CMK (cell line): Measurements from ENCODE around the gene OGA.

Experiments used
- DNase-seq: peaks from one replicate; pipeline ENCODE4 v3.0.0-alpha.2; 2010; ENCODE audit warnings: low read depth

Gene OGA

DNA sequence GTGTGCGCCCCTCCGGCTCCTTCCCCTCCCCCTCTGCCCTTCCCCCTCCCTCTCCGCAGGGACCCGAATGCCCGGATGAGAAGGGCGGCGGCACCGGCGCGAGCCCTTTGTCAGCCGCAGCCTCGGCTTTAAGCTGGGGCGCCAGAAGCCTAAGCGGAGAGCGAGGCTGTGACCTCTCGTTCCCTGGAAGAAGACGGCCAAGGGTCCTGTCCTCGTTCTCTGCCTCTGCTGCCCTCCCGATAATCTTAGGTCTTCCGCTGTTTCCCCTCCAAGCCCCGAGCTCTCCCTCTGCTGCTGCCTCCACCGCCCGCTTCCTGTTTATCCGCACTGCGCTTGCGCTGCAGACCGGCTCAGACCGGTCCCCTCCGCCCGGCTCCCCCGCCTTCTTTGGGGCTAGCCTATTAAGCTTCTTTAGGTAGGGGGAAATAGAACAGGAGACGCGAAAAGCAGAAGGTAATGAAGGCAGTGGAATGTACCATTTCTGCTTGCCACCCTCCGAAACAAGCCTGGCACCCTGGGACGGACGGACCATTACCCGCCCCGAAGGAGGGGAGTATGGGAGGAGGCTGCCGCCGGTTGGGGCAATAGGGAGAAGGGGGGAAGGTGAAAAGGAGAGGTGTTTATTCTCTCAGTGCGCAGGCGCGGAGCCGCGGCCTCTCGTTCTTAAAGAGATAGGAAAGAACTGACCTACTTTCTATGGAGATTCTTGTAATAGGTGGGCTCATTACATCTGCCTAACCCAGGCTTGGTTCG is at the start of gene OGA:
Gene OGA (minus strand): TSS at position 326 of the 753 bp plus-strand sequence. CDS start 422 bp downstream, outside the sequence.
- DNase-seq = peak; percentile 100

DNA sequence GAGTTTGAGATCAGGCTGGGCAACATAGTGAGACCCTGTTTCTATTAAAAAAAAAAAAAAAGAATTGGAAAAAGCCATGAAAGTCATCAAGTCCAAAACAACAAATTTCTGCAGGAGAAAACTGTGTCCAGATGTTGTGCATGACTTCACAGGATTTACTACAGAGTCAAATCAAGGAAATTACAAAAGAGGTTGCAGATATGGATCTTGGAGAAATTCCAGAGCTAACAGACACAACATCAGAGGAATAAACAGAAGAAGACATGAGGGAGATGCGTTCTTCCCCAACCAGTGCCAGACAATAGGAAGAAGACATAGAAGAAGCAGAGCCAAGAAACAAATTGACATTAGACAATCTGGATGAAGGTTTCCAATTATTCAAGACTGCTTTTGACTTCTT is 49.7 kb upstream of the OGA start:
- no peak for DNase-seq

GRCh38 chr10:101859530-101859929 is 41.3 kb upstream of the OGA start:
- DNase-seq = no peak

DNA sequence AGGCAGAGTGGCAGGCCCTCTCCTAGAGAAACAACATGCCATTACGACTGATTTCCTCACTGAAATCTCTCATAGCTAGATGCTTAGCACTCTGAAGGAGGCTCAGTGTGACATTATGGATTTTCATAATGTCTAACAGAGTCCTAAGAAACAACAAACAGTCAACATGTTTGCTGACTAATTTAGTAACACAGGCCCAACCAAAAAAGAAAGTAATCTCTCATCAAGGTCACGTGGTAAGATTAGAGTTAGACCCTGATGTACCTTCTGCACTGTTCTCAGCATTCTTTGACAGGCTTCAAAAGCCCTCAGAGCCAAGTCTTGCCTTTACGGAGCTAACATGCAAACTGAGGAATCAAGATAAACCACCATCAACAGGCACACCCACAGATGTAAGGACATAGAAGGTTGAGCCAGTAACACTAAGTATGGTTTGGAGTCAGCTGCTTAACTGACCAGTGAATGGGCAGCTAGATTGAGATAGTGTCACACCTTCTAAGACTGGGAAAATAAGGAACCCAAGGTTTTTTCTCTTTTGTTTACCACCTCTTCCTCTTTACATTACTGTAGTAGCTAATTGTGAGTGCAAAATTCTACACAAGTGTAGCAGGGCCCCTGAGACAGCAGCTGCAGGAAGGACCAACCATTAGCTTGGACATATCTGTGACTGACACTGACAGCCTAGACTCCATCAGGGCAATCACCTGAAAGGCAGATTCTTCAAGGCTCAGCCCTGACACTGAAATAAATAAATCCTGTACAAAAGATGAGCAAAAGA is 40.7 kb upstream of the OGA start:
- DNase-seq = no peak

DNA sequence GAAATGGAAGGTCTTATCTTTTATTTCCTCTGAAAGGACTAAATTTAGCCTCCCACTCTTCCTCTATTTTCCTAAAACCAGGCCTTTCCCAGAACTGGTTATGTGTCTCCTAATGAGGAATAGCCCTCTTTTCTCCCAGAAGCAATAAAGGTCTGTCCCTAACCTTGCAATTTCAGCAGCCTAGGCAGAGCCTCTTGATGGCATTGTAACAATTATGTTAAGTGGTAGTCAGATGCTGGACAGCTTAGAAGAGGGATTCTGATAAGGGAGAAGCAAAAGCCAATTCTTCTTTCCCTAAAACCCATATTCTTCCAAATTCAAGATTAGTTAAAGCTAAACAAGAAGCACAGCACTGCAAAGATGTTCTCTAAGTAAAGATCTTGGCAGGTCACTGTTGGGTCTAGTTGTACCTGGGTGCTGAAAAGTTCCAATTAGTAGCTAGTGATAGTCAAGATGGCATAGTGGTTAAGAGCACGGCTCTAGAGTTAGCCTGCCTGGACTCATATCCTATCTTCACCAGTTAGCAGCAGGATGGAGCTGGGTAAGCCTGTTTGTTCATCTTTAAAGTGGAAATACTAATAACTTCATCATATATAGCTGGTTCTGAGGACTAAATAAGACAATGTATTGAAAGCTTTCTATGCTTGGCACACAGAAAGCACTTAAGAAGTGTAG is 39.7 kb upstream of the OGA start:
- no peak for DNase-seq

GRCh38 chr10:101856626-101857025 is 38.4 kb upstream of the OGA start:
- no peak for DNase-seq

DNA sequence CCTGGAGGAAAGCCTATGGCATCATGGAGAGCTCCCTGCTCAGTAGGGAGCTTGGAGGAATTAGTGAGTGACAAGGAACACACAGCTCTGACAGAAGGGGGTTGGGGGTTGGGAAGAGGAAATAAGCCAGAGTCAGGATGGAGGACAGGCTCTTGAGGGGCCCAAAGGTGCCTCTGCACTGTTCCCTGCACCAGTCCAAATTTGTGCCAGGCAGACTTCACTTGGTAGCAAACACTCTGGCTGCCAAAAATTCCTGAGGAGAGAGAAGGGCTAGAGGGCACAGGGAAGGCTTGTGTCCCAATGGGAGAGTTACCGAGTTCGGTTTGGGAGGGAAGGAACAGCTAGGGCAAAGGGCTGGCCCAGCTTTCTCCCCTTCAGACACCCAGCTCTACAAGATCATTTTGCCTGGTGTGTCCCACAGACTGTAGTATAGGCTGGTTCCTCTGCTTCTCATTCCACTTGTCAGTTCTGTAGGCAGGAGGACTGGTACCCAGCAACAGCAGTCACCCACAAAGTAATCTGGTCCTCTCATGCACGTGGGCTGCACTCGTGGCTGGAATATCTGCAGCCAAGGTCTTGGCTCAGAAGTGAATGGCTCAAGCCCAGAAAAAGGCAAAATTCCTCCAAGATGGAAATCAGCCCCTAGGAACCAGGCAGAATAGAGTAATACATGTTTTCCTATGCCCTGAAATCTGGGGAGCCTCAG is 33.3 kb upstream of the OGA start:
- no peak for DNase-seq

- DNase-seq = no peak
Measured at GRCh38 chr10:101850749-101851148, 32.5 kb upstream of the OGA start.

DNA sequence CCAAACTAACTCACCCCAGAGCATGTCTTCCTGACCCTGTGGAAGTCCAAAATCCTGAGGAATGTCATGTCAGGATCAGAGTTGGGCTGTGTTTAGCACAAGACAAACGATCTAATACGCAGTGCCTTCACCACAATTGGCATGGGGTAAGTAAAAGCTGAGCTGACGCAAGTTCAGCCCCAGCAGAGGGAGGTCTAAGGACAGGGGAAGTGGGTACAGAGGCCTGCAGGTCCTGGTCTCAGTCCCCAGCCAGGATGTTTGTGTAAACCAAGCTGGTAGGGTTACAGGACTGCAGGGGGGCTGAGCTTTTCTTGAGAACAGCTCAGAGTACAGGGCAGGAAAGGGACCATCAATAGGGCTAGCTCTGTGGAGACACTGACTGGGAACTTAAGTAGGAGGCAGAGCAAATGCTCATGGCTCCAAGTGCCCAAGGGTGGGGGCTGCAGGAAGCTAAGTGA is 30.7 kb upstream of the OGA start:
- DNase-seq = no peak

DNA sequence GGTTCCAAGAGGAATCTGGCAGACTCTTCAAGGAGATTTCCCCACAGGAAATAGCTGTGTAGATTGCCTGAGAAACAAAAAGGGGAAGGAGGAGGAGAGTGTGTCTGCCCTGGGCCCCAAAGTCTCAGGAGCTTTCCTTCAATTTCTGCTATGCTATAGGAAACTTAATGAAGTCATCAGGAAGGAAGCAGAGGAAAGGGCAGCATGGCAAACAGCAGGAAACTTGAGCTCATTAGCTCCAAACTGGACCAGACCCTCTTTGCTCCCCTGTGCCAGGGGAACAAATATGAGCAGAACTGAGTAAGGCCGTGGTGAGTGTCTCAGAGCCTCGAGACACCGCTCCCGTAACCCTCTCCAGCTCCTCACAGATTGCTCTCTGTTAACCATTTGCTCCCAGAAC is 30.2 kb upstream of the OGA start:
- DNase-seq = no peak

DNA sequence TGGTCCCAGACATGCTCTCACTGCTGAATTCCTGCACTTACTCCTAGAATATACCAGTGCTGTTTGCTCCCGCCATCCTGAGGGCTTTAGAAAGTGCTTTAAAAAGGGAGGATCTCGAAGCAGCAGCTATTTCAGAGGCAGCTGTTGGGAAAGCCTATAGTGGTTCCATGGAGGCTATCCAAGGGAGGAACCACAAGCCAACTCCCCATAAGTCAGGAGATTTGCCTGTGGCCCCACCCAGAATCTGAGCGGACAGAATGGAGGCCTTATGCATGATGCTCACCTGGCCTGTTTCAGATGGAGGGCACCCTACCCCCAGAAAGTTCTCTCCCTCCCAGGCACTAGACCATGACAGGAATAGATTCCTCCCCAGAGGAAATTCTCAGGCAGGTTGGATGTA is 27.6 kb upstream of the OGA start:
- no peak for DNase-seq

- DNase-seq = no peak
Measured at GRCh38 chr10:101843032-101844021, 25.1 kb upstream of the OGA start, which contains the start of gene KCNIP2. Gene KCNIP2 (minus strand): TSS chr10:101843800. CDS start chr10:101843568, 232 bp downstream.

- DNase-seq = no peak
Measured at GRCh38 chr10:101841826-101842225, 23.6 kb upstream of the OGA start.

GRCh38 chr10:101840741-101841453 is 22.7 kb upstream of the OGA start:
- DNase-seq = no peak

DNA sequence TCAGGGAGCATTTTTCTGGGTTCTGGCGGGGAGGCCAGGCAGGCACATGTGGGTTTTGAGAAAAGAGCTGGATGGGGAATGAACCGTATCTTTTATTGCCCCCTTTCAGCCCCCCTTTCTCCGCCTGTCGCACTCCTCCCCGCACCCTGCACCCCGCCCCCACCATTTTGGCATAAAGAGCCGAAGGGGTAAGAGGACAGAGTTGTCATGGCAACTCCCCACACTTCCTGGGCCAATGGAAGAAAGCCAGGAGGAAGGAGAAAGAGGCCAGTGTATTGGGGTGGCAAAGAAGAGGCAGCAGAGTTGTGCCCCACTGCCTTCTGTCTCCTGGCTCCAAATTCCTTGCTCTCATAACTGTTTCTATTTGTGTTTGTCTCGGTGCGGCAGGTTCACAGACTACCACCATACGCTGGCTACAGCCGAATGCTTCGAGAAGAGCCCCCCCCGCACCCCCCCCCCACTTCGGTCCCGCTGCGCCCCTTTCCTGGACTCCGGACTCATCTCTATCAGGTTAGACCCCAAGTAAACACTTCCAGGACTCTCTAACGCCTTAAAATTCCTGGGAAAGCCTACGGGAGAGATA is 21.9 kb upstream of the OGA start:
- DNase-seq = no peak

- DNase-seq = no peak
Measured at GRCh38 chr10:101839416-101840063, 21.3 kb upstream of the OGA start.

DNA sequence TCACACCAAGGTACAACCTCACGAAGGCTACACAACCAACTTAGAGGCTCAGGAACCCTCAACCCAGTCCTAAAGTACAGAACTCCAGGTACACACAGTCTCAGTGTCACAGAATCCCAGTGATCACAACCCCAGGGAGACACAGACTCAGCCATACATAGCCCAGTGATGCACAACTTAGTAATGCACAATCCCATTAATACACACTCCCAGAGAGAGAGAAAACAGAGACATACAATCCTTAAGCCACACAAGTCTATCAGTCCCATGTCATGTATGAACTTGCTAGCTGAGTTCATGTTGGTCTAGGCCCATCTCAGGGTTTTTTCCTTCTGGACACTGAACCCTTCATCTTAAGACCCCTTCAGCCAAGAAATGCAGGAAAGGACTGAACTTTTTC is 20.8 kb upstream of the OGA start:
- no peak for DNase-seq

DNA sequence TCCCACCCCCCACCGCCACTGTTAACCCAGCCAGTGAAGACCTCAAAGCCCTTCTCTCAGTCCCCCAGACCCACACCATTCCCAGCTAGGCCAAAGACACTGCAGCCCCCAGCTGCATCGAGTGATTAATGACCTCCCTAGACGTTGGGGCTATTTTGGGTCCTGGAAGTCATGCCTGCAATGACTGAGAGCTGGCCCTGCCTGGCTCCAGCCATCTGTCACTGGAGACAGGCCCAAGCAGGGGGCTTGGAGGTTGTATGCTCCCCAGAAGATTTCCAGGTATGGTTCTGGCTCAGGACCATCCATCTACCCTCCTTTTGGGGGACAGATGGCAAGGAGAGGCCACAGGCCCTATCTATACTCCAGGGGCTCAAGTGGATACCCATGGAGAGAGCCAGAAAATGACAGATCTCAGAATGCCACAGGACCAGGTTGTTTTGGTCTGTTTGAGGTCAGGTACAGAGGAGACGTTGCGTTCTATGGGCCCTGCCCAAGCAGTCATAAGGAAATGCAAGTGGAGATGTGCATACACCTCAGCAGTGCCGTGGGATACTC is 20.2 kb upstream of the OGA start:
- DNase-seq = no peak

DNA sequence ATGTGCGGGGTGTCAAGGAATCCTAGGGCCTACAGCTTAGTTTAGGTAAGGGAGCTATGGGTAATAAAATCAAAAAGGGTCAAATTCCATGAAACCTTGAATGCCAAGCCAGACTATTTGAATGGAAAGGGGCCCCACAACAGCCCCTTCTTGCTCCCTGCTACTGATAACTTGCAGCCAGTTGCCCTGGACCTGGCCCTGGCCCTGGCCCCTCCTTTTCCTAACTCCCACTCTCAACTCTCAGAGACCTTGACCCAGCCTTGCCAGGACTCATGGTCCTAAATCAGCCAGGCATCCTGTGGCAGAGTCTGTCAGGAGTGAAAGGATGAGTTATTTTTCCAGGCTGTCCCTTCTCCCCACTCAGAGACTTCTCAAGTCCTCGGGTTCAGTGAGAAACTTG is 19.5 kb upstream of the OGA start:
- no peak for DNase-seq
